Hepatocyte (in vitro differentiated cells): Measurements from ENCODE around the gene SEC24D.

Experiments
- CTCF ChIP-seq: fragments of 200-600 bp; sonication (generic); IDR thresholded peaks from 2 replicates; pipeline ENCODE4 v1.5.1; 2016; ENCODE audit warnings: antibody characterized with exemption, mild to moderate bottlenecking; ENCODE audit not compliant: poor library complexity
- EZH2 ChIP-seq: fragments of 200-600 bp; sonication (generic); IDR thresholded peaks from 2 replicates; pipeline ENCODE4 v1.6.1; 2016; ENCODE audit warnings: antibody characterized with exemption, mild to moderate bottlenecking, borderline replicate concordance

GRCh38 chr4:118825799-118826198 lies 10.1 kb downstream of the SEC24D start:
- no peak for TF ChIP-seq EZH2
- no peak for TF ChIP-seq CTCF
